GM19438 (cell line): ENCODE results near the gene HP.
"Not testable (repeated sequence)": the region's sequence is repeated elsewhere in the genome, so short reads cannot be mapped to it uniquely, and the experiment has no call there.

Experiments
- ATAC-seq: cut with Tn5 transposase; IDR thresholded peaks from one replicate; pipeline ENCODE4 v1.9.1; 2021; ENCODE audit warnings: low read depth; ENCODE audit not compliant: unreplicated experiment

Gene HP

DNA sequence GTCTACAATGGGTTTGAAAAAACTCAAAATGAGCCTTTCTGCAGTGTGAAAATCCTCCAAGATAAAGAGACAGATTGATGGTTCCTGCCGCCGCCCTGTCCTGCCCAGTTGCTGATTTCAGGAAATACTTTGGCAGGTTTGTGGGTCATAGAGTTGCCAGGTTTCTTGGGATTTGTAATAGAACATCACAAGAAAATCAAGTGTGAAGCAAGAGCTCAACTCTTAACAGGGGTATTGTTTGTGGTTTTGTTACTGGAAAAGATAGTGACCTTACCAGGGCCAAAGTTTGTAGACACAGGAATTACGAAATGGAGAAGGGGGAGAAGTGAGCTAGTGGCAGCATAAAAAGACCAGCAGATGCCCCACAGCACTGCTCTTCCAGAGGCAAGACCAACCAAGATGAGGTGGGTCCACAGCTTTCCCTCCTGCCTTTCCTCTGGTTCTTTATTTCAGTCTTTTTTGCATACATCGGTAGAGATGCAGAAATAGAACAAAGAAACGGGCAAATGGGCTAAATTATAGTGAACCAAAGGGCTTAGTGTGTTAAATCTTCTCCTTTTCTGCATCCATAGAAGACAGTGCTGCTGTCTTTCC lies at the start of gene HP:
Gene HP, plus strand, starts transcription at position 252 of the 594 bp plus-strand sequence. Its CDS starts 148 bp downstream, at position 400.
- not testable (repeated sequence) for ATAC-seq

- not testable (repeated sequence) for ATAC-seq
Observed at GRCh38 chr16:72008065-72008423, 46.3 kb upstream of the HP start.

GRCh38 chr16:72008424-72009216 lies 45.7 kb upstream of the HP start, which contains the start of gene DHODH:
Gene DHODH, plus strand, starts transcription at chr16:72008744. Its CDS starts 21 bp downstream, at chr16:72008765.
- ATAC-seq, result peak; percentile 99

GRCh38 chr16:72009779-72010178 lies 44.5 kb upstream of the HP start:
- no peak for ATAC-seq

GRCh38 chr16:72012607-72013006 lies 41.7 kb upstream of the HP start:
- no peak for ATAC-seq

- ATAC-seq, result no peak
Observed at GRCh38 chr16:72013389-72013788, 40.9 kb upstream of the HP start.

GRCh38 chr16:72013888-72014581 lies 40.3 kb upstream of the HP start:
- no peak for ATAC-seq

DNA sequence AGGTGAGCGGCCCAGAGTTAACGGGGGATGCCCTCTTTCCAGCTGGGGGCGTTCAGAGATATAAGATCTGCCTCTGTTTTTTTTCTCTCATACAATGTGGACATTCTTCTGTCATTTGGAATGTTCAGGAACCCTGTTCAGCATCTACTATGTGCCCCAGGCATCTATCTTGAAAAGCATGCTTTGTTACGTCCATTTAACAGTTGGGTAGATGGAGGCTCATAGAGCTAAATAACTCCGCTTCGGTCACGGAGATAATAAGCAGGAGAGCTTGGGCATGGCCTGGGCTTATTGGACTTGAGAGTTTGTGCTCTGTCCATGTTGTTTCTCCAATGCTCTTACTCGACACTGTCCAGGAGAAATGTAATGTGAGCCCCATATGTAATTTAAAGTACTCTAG lies 39.6 kb upstream of the HP start:
- no peak for ATAC-seq

DNA sequence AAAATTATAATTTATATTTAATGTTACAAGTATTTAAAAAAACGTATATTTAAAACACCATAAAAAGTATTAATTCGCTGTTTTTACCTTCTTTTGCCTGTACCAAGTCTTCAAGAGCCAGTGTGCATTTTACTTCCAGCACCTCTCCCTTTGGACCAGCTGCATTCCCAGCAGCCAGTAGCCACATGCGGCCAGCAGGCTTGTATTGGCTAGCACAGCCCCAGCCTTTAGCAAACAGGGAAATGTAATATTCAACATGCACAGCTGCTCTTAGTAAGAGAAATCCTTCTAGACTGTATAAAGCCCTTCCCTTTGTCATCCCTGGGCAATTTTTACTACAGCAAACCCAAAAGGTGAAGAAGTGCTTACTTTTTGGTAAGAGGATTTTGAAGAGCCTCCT lies 39.2 kb upstream of the HP start:
- ATAC-seq, result no peak

DNA sequence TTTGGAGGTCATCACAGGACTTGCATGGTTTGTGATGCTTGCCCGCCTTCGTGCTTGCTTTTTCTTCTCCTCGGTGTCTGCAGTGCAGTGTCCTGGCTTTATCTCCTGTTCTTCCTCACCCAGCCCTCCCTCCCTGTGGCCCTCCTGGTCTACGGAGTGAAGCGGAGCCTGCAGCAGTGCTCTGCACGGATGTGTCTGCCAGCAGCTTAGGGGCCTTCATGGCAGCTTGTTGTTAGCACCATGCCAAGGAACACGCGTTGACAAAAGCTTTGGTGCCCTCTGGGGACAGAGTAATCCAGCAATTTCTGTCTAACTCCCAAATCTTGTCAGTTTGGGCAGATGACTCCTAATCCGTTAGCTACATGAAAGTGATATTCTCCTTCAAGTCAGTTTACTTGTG lies 35.8 kb upstream of the HP start:
- ATAC-seq, result no peak

GRCh38 chr16:72021043-72021442 lies 33.3 kb upstream of the HP start:
- no peak for ATAC-seq

DNA sequence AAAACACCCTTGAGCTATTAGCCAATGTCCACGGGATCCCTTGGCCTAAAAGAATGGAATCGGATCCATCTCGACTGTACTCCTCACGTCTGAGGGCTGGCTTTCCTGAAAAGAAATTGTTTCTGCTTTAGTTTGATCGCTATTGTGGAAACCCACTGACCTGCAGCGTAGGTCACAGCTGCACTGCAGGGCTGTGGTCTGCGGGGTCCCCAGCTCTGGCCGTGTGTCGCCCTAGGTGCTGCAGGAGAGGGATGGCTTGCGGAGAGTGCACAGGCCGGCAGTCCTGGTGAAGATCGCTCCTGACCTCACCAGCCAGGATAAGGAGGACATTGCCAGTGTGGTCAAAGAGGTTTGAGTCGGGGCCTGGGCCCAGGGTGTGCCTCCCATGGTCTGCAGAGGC lies 32.2 kb upstream of the HP start:
- no peak for ATAC-seq

DNA sequence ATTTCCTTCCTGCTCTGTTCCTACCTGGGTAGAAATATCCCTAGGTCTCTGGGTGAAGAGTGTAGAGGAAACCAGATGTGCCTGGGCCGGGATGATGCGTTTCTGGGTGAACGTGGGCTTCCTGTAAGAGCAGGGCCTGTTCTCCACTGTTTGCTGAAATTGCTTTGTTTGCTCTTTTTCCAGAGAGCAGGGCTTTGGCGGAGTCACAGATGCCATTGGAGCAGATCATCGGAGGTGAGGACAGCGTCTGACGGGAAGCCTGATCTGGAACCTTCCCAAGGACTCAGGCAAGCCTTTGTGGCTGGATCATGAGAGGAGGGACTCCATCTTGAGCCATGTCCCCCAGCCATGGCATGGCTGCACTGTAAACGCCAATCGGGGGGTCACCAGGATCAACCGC lies 30.3 kb upstream of the HP start:
- ATAC-seq, result no peak

DNA sequence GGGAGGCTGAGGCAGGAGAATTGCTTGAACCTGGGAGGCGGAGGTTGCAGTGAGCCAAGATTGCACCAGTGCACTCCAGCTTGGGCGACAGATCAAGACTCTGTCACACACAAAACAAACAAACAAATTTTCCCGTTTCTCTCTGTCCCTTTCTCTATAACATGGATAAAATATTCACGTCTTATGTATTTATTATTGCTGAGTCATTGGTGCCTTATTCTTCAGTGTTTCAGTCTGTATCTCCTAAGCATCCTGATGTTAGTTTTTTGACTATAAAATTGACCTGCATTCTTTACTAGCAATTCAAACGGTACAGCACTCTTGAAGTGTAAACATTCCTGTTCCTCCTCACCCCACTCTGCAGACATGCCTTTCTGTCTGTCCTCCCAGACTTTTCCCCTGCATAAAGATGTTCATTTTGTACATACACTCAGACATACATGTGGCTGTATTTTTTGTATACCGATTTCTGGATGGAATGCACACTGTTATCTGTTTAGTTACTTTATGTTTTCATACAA lies 29.4 kb upstream of the HP start:
- no peak for ATAC-seq

DNA sequence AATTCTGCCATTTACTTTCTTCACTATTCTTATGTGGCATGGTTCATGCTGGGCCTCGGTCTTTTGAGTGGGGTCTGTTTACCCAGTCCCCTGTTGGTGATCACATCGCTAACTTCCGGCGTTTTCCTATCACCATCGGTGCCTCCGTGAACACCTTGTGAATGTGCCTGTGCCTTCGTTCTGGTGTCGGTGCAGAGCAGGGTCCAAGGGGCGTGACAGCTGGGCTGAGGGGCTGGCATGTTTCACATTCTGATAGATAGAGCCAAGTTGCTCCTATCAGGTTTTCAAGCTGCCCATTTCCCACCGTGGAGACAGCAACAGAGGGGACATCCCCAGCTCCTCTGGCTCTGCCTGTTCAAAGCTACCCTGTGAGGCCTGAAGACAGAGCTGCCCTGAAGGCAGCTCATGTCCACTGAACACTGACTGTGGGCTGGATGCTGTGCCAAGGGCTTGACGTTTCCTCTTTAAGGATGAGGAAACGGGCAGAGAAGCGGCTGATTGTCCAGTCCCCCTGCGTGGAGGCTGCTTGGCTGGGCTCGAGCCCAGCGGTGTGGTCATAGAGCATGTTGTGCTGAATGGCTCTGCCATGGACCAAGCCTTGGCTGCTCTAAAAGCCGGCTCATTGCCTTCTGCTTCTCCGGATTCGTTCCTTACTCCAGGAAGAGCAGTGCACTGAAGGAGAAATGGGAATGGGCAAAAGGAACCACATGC lies 28.7 kb upstream of the HP start:
- no peak for ATAC-seq

DNA sequence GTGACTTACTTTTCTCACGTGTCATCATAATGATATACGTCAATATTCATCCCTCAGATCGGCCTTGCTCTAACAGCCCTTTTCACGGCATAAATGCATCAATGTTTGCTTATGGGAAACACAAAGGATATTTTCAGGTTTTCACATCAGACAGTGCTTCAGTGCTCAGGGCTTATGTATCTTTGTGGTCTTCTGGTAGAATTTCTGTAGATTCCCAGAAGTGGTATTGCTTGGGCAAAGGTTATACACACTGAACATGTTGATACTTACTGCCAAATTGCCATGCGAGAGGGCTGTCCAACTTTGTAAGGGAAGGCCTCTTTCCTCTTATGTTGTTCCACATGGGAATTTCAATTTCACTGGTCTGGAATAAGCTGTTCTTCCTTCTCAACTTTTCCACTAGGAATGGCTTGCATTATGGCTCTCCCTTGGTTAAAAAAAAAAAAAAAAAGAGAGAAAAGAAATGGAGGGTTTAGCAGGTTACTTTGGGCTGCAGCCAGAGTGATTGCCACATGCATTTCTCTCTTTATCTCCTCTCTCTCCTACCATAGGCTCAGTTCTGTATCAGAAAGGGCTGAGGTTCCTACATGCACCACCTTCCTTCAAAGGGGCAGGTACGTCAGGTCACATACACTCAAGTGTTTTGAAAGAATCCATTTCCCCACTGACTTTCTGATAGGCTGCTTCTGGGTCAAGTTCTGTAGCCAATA lies 26.5 kb upstream of the HP start:
- no peak for ATAC-seq

DNA sequence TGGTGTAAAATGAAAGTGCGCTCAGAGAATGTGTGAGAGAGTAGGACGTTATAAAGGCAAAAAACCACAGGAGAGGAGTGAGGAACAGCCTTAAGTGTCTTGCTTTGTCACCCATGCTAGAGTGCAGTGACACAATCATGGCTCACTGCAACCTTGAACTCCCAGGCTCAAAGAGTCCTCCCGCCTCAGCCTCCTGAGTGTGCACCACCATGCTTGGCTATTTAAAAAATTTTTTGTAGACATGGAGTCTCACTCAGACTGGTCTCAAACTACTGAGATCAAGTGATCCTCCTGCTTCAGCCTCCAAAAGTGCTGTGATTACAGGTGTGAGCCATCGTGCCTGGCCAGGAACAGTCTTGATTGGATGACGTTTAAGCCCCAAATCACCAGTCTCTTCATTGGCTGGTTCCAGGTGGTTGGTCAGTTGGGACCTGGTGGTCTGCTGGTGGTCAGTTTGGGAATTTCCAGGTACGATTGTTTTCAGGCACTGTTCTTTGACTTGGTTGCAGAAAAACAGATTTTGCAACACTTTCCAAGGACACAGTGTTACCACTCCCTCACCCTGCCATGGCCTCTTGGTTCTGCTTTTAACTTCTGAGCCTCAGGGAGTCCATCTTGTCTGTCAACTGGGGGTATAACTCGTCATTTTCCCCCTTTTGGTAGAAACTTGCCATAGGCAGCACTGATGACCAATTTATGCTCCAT lies 24.6 kb upstream of the HP start:
- ATAC-seq, result no peak

DNA sequence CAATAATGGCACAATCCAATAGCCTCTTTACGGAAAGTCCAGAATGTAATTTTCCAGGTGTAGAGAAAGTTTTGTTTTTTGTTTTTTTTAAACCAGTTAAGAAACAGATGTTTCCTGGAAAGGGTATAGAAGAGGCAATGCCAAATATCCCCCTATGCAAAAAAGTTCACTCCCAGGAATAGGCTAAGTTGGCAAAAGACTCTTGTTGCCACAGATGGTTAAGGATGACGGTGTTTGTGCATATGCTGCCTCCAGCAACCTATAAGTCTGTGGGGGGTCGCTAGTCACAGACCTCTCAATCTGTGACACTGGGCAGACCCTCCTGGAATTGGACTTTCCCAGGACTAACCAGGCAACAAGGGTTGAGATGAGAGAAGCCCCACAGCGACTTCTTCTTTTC lies 20.9 kb upstream of the HP start:
- ATAC-seq, result no peak

- ATAC-seq, result no peak
Observed at GRCh38 chr16:72036098-72036497, 18.2 kb upstream of the HP start.
